GM21717 (cell line): ENCODE data around the gene LRRC34.

Source experiments
- ATAC-seq: cut with Tn5 transposase; IDR thresholded peaks from one replicate; pipeline ENCODE4 v1.9.1; 2021; ENCODE audit warnings: mild to moderate bottlenecking, moderate library complexity; ENCODE audit not compliant: unreplicated experiment

The LRRC34 gene

DNA sequence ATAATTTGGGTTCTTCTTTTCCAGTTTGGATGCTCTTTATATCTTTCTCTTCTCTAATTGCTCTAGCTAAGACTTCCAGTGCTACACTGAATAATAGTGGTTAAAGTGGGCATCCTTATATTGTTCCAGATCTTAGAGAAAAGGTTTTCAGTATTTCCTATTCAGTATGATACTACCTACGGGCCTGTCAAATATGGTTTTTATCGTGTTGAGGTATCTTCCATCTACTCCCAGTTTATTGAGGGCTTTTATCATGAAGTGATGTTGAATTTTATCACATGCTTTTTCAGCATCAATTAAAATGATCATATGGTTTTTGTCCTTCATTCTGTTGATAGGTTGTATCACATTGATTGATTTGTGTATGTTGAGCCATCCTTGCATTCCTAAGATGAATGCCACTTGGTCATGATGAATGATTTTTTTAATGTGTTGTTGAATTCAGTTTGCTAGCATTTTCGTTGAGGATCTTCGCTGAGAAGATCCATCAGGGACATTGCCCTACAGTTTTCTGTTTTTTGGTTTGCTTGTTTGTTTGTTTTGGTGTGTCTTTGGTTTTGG, 3.0 kb upstream of the LRRC34 start:
- no peak for ATAC-seq

DNA sequence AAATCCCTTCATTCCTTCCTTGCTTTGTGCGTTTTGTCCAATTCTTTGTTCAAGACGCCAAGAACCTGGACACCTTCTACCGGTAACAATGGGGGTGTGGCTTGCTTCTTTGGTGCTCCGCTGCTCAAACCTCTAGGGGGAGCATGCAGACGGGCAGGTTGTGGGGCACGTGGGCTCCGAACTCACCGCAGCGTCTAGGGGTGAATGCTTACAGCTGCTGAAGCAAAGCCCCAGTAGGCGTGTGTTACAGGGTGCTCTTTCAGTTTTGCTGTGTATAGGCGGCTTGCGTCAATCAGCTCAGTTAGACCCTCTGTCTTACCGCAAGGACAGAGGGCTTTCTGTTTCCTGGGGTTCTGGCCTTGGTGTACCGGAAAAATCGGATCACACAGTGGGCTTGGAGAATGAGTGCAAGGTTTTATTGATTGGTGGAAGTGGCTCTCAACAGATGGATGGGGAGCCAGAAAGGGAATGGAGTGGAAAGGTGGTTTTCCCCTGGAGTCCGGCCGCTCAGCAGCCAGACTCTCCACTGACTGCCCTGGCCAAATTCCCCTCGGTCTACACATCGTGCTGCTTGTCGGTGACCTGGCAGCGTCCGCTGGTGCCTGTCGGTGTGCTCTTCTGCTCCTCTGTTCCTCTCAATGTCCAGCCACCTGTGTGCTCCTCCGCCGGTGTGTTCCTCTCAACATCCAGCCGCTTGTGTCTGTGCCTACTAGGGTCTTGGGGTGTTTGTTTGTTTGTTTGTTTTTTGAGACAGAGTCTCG, 1.2 kb upstream of the LRRC34 start:
- peak; percentile 88 for ATAC-seq

GRCh38 chr3:169813278-169813677, 574 bp upstream of the LRRC34 start:
- no peak for ATAC-seq

GRCh38 chr3:169811631-169812331, 923 bp downstream of the LRRC34 start:
- ATAC-seq, result no peak

- no peak for ATAC-seq
Measured at GRCh38 chr3:169809230-169809795, 3.4 kb downstream of the LRRC34 start.

GRCh38 chr3:169804681-169805080, 8.0 kb downstream of the LRRC34 start:
- ATAC-seq, result no peak

DNA sequence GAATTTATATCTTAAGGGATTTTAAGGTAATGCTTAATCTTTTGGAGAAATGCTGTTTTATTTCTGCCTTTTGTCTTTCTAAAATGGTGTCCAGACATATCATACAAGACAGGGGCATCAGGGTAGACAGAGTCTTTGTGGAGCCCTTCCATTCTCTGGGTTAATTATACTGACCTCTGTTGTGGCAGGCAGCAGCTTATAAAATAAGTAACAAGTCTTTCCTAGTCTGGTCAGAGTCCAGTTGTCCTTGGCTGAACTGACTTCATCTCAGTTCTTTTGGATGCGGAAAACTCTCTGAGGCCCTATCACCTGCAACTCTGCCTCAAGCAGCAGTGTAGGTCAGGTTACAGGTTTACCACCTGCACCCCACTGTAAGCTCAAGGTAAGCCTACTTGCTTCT, 20.3 kb downstream of the LRRC34 start:
- no peak for ATAC-seq

DNA sequence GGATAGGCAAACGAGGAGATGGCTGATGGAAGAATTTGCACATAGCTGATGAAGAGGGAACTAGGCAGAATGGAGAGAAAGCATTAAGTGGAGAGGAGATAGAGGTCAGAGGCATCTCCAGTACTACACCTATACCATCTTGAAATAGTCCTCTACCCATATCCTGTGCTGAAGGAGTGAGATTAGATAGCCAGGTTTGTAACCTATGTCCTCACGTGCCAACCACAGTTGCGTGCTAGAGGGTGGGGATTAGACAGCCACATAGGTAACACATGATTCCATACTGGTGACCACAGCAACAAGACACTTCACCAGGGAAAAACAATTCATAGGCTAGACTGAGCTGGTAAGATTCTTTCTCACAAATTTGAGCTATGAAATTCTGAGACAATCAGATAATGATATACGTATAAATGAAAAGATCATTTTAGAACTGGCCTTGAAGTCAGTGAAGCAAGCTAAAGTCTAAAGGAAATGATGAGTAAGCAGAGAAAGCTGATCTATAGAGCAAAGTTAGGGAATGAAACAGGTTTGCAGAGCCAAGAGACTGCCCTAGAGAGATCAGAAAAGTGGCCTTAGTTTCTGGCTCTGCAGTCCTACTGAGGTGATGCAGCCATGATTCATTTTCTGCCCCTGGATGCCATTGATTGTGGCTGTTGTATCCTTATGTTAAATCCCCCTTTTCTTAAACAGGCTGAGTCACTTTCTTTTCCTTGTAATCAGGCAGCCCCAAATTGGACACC, 21.8 kb downstream of the LRRC34 start:
- no peak for ATAC-seq

GRCh38 chr3:169790219-169790618, 22.5 kb downstream of the LRRC34 start:
- ATAC-seq, result no peak

DNA sequence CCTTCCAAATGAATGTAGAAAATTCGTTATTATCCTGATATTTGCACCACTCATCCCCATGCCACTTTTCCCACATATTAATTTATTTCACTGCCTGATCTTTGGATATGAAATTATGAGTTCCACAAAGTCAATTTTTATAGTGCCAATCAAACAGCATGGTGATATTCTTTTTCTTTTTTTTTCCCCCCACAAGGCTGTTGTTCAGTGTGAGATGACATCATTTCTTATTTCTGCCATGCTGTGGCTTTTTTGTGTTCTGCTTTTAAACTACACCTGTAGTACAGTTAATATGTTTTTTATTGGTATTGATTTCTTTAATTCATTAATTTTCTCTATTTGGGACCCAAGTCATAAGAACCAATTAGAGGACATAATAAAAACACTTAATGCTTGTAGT, 24.9 kb downstream of the LRRC34 start:
- ATAC-seq, result no peak

GRCh38 chr3:169787120-169787519, 25.6 kb downstream of the LRRC34 start:
- no peak for ATAC-seq

- ATAC-seq, result no peak
Measured at GRCh38 chr3:169781209-169781855, 31.4 kb downstream of the LRRC34 start.

- no peak for ATAC-seq
Measured at GRCh38 chr3:169780742-169781141, 32.0 kb downstream of the LRRC34 start.

DNA sequence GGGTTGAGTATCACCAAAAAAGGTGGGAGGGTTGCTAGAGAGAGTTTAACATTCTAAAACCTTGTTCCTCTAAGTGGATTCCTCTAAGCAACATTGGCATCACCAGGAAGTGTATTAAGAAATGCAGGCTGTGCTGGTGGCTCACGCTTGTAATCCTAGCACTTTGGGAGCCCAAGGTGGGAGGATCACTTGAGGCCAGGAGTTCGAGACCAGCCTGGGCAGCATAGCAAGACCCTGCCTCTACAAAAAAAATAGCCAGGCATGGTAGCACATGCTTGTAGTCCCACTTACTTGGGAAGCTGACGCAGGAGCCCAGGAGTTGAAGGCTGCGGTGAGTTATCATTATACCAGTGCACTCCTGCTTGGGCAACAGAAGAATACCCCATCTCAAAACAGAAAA, 34.9 kb downstream of the LRRC34 start:
- no peak for ATAC-seq

DNA sequence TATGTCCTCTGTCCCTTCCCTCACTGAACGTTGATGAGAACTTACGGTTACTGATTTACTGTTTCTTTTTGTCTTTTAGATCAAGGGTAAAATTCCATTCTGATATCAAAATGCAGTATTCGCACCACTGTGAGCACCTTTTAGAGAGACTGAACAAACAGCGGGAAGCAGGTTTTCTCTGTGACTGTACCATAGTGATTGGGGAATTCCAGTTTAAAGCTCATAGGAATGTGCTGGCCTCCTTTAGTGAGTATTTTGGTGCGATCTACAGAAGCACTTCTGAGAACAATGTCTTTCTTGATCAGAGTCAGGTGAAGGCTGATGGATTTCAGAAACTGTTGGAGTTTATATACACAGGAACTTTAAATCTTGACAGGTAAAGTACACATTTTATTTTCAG, 38.5 kb downstream of the LRRC34 start:
- no peak for ATAC-seq

- ATAC-seq, result peak; percentile 87
Measured at GRCh38 chr3:169772897-169773816, 39.5 kb downstream of the LRRC34 start, which contains the start of gene MYNN. Gene MYNN, plus strand, starts transcription at chr3:169773396. Its CDS starts 900 bp downstream, at chr3:169774296.

GRCh38 chr3:169772305-169772896, 40.3 kb downstream of the LRRC34 start:
- ATAC-seq, result peak; percentile 35

DNA sequence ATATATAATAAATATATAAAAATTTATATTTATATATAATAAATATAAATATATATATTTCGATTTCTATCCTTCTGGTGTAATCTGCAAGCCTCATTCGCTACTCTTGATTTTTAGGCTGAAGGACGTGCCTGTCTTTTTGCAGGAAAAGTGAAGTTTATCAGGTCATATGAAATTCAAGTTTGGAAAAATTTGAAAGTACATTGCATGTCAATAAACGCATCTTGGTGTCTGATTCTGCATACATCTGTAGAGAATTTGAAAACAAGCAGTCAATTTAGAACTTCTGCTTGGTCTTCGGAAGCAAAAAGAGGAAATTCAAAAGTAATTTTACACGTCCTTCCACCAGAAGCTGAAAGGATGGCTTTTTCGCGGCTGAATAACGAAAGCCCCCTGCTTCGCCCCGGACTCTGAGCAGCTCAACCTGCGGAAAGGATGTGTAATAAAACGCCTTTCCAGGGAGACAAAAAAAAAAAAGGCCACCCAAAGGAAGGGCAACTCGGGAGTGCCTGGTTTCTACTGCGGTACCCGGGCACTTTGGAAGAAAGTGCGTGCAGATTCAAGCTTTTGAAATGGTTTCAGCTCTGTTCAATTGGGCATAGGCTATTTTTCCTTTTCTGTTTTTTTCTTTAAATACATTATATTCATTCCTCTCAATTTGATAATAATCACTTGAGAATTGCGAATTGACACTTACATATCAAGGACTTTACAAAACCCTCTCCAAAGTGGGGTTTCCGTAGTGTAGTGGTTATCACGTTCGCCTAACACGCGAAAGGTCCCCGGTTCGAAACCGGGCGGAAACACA, 41.0 kb downstream of the LRRC34 start:
- ATAC-seq, result peak; percentile 19
